ENCODE data around the gene PPP2R2B. TPM values are rescaled to one million over a fixed set of nuclear protein-coding genes. Genes with fewer than 3 reads are reported as not detected.

PPP2R2B gene
- polyA plus RNA-seq, 2 of the 4 experiments (the other 2 are of a cell fraction) = not detected

GRCh38 chr5:146852089-146852488, 26.5 kb downstream of the PPP2R2B start:
- TF ChIP-seq RNF2 (IDR thresholded peaks at IDR 0.05; ENCODE audit: borderline replicate concordance, low read depth) = no peak
- DNase-seq (ENCODE audit: low read depth in 1 of 2, low spot score in 1 of 2) (no peak), FAIRE-seq (no peak), ATAC-seq (no peak)
- H3K4me1 ChIP-seq = no peaks in the 10 kb centered on the region
- no peak overlapping the region for H3K4me3 ChIP-seq
- H3K4me2 ChIP-seq = no peak overlapping the region
- H3K27ac ChIP-seq = no peak overlapping the region
- ChIA-PET CTCF (no interaction called here), POLR2A (no interaction called here)
- H3K9me3 ChIP-seq = no peaks in the 10 kb centered on the region

DNA sequence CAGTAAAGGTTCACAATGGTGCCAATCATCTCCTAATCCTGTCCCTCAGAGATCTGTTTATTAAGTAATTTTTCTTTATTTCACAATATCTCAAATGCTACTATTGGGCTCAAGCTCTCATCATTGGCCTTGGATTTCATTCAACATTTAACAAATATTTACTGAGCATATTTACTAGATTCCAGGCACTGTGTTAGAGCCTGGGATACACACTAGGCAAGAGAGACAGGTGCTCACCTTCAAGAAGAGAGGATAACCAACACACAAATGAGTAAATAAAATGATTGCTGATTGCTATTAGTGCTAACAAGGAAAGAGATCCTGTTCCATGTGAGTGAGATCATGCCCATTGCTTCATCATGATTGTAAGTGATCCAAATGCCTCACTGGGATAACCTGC, 27.4 kb downstream of the PPP2R2B start:
- no peak for ATAC-seq
- CTCF ChIA-PET = no interaction called here
- Histone ChIP-seq H3K4me1 (no peaks in the 10 kb centered on the region), H3K4me2 (no peak overlapping the region), H3K9me3 (no peaks in the 10 kb centered on the region), H3K4me3 (no peak overlapping the region), H3K27ac (no peak overlapping the region)
- POLR2A ChIA-PET = no interaction called here
- no peak for DNase-seq (ENCODE audit: low read depth in 1 of 2, low spot score in 1 of 2)
- FAIRE-seq = peak; percentile 36
- TF ChIP-seq RARB (CRISPR knock-in tag; IDR thresholded peaks at IDR 0.05) = no peak
- TF ChIP-seq POLR2A (IDR thresholded peaks at IDR 0.05; ENCODE audit: low read length) = no peak
- no peak for TF ChIP-seq SREBF2 (IDR thresholded peaks at IDR 0.05)
- no peak for TF ChIP-seq NFE2L2 (conservative IDR thresholded peaks at IDR 0.05; ENCODE audit: low read length)
- no peak for TF ChIP-seq HOXB13 (CRISPR knock-in tag; IDR thresholded peaks at IDR 0.05; ENCODE audit: low read depth)
- TF ChIP-seq, protein P1, sequence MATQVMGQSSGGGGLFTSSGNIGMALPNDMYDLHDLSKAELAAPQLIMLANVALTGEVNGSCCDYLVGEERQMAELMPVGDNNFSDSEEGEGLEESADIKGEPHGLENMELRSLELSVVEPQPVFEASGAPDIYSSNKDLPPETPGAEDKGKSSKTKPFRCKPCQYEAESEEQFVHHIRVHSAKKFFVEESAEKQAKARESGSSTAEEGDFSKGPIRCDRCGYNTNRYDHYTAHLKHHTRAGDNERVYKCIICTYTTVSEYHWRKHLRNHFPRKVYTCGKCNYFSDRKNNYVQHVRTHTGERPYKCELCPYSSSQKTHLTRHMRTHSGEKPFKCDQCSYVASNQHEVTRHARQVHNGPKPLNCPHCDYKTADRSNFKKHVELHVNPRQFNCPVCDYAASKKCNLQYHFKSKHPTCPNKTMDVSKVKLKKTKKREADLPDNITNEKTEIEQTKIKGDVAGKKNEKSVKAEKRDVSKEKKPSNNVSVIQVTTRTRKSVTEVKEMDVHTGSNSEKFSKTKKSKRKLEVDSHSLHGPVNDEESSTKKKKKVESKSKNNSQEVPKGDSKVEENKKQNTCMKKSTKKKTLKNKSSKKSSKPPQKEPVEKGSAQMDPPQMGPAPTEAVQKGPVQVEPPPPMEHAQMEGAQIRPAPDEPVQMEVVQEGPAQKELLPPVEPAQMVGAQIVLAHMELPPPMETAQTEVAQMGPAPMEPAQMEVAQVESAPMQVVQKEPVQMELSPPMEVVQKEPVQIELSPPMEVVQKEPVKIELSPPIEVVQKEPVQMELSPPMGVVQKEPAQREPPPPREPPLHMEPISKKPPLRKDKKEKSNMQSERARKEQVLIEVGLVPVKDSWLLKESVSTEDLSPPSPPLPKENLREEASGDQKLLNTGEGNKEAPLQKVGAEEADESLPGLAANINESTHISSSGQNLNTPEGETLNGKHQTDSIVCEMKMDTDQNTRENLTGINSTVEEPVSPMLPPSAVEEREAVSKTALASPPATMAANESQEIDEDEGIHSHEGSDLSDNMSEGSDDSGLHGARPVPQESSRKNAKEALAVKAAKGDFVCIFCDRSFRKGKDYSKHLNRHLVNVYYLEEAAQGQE (IDR thresholded peaks at IDR 0.05) = no peak
- no peak for TF ChIP-seq RCOR1 (IDR thresholded peaks at IDR 0.05; ENCODE audit: low read depth, low read length)
- TF ChIP-seq TP53 (CRISPR knock-in tag; IDR thresholded peaks at IDR 0.05) = no peak
- no peak for TF ChIP-seq RAD21 (conservative IDR thresholded peaks at IDR 0.05 in 1 of 2, IDR thresholded peaks at IDR 0.05 in 1 of 2)

- H3K4me1 ChIP-seq = no peaks in the 10 kb centered on the region
- POLR2A ChIA-PET = no interaction called here
Observed at GRCh38 chr5:146849694-146850303, 28.8 kb downstream of the PPP2R2B start.

More at GRCh38 chr5:146849694-146850303, 28.8 kb downstream of the PPP2R2B start:
- ATAC-seq = no peak
- H3K9me3 ChIP-seq = no peaks in the 10 kb centered on the region
- H3K4me2 ChIP-seq = no peak overlapping the region
- CTCF ChIA-PET = no interaction called here
- no peak for FAIRE-seq
- H3K4me3 ChIP-seq = no peak overlapping the region
- DNase-seq (ENCODE audit: low read depth in 1 of 2, low spot score in 1 of 2) = no peak
- under 1% methylated on average over 5 of the region's 5 CpGs for WGBS (ENCODE audit: missing lambda C conversion rate)
- no peak overlapping the region for H3K27ac ChIP-seq
- no peak for TF ChIP-seq HOXB13 (CRISPR knock-in tag; IDR thresholded peaks at IDR 0.05; ENCODE audit: low read depth)
- TF ChIP-seq, protein P2, sequence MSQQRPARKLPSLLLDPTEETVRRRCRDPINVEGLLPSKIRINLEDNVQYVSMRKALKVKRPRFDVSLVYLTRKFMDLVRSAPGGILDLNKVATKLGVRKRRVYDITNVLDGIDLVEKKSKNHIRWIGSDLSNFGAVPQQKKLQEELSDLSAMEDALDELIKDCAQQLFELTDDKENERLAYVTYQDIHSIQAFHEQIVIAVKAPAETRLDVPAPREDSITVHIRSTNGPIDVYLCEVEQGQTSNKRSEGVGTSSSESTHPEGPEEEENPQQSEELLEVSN (IDR thresholded peaks at IDR 0.05; ENCODE audit: borderline replicate concordance, low read depth) = no peak
- no peak for TF ChIP-seq ZSCAN20 (CRISPR knock-in tag; IDR thresholded peaks at IDR 0.05)
- no peak for TF ChIP-seq PHF8 (IDR thresholded peaks at IDR 0.05; ENCODE audit: borderline replicate concordance, low read depth)
- TF ChIP-seq KDM1A (IDR thresholded peaks at IDR 0.05; ENCODE audit: low read depth) = no peak
- no peak for TF ChIP-seq CBX8 (IDR thresholded peaks at IDR 0.05)
- TF ChIP-seq, protein P3, sequence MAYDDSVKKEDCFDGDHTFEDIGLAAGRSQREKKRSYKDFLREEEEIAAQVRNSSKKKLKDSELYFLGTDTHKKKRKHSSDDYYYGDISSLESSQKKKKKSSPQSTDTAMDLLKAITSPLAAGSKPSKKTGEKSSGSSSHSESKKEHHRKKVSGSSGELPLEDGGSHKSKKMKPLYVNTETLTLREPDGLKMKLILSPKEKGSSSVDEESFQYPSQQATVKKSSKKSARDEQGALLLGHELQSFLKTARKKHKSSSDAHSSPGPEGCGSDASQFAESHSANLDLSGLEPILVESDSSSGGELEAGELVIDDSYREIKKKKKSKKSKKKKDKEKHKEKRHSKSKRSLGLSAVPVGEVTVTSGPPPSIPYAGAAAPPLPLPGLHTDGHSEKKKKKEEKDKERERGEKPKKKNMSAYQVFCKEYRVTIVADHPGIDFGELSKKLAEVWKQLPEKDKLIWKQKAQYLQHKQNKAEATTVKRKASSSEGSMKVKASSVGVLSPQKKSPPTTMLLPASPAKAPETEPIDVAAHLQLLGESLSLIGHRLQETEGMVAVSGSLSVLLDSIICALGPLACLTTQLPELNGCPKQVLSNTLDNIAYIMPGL (CRISPR knock-in tag; IDR thresholded peaks at IDR 0.05; ENCODE audit: borderline replicate concordance) = no peak
- TF ChIP-seq ZC3H11A (IDR thresholded peaks at IDR 0.05) = no peak
- TF ChIP-seq ZNF302 (CRISPR knock-in tag; IDR thresholded peaks at IDR 0.05) = no peak
- TF ChIP-seq EHMT2 (IDR thresholded peaks at IDR 0.05; ENCODE audit: low read depth) = no peak
- no peak for TF ChIP-seq TFCP2L1 (CRISPR knock-in tag; IDR thresholded peaks at IDR 0.05)
- no peak for TF ChIP-seq MYC (IDR thresholded peaks at IDR 0.05; ENCODE audit: borderline replicate concordance, low read length)
